H54 (cell line): ENCODE results near the gene MAMSTR.

Experiments used
- DNase-seq: peaks from one replicate; pipeline ENCODE4 v3.0.0; 2011; ENCODE audit warnings: low spot score, mixed read lengths; ENCODE audit not compliant: insufficient read length
- FAIRE-seq: peaks from 3 replicates; lab custom pipeline; 2011; peaks lifted over from hg19 to GRCh38; lab: Jason Lieb, UNC
- POLR2A ChIP-seq: IDR thresholded peaks from 2 replicates; pipeline ENCODE4 v1.6.1; 2011; ENCODE audit warnings: low read depth, mild to moderate bottlenecking, low read length

The MAMSTR gene

DNA sequence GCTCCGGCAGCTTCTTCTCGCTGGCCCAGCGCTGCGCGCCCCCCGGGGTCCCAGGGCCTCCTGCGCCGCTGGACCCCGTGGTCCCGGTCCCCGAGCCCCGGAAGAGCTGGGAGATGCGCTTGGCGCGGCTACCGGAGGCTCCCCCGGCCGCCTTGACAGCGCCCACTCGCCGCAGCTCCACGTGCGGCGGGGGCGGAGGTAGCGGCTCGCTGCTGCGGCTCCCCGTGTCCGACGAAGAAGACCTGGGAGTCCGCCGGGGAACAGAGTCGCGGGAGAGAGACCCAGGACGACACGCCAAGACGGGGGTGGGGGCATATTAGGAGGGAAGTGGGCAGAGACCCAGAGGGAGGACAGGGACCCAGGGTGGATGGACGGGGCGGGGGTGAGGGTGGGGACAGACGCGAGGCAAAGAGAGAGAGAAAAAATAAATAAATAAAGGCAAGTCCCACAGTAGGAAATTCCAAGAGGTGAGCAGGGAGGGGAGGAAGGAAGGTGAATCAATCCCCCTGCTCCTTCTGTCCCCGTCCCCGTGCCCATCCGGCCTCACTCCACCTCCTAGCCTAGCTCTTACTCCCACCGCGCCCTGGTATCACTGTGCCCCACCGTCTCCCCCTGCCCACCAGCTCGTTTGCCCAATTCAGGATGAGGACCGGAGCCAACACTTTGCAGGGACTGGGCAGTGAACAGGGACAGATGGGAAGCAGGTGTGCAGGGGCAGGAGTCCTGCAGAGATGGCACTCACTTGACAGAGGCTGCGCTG is 20.1 kb upstream of the MAMSTR start:
- TF ChIP-seq POLR2A, result no peak
- no peak for FAIRE-seq
- DNase-seq, result no peak

DNA sequence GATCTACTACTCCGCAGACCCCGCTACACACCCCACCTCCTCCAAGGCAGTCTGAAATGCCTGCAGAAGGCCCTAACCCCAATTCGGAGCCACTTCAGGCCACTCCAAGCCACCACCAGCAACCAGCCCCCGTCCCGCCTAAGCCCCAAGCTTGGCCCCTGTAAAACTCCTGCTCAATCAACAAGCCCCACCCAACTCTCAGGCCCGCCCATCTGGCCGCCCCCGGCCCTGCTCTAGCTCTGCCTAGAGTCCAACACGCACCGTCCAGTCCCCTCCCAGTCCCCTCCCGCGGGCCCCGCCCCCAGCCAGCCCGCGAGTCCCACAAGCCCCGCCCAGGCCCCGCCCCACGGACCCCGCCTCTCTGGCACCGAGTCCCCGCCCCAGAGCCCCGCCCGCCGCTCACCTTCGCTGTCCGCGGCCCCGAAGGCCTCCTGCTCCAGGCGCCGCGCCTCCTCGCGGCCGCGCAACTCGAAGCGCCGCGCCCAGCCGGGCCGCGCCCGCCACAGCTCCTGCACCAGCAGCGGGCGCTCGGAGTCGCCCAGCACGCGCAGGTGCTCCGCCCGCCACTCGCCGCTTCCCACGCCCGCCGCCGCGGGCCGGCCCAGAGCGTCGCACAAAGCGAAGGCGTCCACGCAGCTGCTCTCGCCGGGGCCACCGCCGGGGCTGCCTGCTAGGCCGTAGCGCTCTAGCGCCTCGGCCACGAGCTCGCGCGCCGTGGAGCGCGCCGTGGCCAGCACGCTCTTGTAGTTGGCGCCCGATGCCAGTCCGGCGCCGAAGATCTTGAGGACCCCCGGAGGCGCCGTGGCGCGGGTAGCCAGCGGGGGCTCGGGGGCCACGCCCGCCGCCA is 19.3 kb upstream of the MAMSTR start:
- peak; percentile 85 for DNase-seq
- no peak for TF ChIP-seq POLR2A
- FAIRE-seq, result no peak

DNA sequence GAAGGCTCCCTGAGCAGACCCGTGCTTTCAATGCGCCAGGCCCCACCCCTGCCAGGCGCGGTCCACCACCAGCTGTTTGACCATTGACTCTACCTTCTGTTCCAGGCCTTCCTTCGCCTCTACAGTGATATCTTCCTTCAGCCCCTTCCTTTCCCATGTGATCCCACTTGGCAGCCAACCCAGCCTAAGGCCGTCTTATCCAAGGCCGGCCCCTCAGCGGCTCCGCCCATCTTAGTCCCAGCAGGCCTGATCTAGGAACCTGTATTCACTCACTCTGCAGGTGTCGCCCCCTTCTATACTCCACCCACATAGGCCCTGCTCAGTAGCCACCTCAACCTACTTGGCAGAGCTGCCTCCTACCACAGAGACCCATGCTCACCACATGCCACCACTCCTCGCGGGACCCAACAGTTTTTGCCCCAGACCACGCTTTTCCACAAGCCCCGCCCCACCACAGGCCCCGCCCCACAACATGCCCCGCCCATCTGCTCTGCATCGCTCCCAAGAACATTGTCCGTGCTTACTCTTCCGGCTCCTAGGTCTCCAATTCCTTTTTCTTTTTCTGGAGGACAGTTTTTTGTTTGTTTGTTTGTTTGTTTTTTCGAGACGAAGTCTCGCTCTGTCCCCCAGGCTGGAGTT is 18.0 kb upstream of the MAMSTR start:
- DNase-seq, result no peak
- no peak for TF ChIP-seq POLR2A
- no peak for FAIRE-seq

DNA sequence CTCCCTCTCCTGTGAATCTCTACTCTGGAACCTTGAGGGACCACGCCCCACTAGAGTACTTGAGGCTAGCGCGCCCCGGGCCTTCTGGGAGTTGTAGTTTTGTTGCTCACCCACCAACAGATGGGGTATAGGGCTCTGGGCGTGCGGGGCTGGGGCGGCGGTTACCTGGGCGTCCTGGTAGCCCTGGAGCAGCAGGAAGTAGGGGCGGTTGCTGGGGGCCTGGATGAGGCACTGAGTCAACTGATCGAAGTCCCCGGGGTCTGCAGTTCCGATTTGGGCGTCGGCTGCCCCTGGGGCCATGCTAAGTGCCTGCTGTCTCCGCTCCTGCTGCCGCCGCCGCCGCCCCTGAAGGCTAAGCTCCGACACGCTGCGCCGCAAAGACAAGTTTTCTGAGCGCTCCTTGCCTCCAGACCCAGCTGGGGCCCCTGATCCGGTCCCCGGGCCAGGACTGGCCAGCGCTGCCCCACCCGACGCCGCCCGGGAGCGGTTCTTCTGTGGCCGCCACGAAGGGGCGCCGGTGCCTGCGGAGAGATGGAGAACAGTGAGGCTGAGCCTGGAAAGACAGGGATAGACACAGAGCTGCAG is 15.6 kb upstream of the MAMSTR start:
- DNase-seq, result no peak
- no peak for FAIRE-seq

DNA sequence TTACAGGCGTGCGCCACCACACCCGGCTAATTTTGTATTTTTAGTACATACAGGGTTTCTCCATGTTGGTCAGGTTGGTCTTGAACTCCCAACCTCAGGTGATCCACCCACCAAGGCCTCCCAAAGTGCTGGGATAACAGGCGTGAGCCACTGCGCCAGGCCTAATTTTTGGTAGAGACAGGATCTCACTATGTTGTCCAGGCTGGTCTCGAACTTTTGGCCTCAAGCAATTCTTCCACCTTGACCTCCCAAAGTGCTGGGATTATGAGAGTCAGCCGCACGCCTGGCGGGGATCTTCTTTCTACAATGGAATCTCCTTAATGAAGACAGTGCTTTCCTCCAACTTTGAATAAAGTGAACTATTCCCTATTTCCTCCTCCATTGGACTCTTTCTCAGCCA is 15.1 kb upstream of the MAMSTR start:
- no peak for TF ChIP-seq POLR2A
- no peak for DNase-seq
- no peak for FAIRE-seq

More for the DNA sequence above, 15.6 kb upstream of the MAMSTR start:
- TF ChIP-seq POLR2A, result no peak

DNA sequence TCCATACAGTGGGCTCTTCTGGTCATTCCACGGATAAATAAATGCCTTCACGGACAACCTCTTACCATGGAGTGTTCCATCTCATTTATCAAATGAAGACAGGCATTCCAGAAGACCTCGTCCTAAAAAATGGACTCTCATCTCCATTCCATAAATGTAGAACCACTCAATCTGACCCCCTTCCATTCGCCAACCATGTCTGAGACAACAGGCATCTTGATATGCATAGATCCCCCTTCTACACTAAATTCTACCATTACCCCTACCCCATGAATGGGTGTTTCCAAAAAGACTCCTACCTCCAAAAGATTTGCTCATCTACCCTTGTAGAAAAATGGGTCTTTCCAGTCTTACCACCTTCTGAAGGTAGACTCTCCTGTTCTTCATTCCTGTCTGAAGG is 11.9 kb upstream of the MAMSTR start:
- DNase-seq (no peak), FAIRE-seq (no peak)
- TF ChIP-seq POLR2A, result no peak

DNA sequence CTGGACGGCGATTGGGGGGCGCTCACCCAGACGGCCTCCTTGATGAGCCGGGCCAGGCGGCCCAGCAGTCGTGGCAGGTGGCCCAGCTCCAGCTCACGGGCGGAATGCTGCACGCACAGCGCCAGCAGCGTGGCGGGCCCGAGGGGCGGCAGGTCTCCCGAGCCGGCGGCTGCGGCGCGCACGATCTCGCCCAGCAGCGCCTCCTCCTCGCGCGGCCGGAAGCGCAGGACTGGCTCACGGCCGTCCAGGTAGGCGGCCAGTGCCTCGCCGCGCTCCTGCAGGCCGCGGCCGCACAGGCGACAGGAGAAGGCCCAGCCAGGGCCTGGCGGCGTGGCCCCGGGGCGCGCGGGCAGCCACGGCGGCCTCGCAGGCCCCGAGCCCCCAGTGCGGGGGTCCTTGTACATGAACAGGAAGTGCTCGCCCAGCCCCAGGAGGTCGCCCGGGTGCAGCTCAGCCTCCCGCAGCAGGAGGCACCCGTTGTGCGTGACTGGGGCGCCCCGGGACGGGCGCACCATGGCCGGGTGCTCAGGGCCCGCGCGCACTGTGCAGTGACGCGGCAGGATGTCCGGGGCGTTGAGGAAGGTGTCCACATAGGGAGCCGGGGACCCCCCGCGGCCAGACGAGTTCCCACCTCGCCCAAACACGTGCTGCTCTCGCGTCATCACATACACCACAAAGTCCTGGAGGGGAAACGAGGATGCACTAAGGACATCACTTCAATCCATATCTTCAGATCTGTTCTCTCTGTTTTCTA is 9.6 kb upstream of the MAMSTR start:
- TF ChIP-seq POLR2A, result no peak
- FAIRE-seq, result no peak
- DNase-seq, result no peak

DNA sequence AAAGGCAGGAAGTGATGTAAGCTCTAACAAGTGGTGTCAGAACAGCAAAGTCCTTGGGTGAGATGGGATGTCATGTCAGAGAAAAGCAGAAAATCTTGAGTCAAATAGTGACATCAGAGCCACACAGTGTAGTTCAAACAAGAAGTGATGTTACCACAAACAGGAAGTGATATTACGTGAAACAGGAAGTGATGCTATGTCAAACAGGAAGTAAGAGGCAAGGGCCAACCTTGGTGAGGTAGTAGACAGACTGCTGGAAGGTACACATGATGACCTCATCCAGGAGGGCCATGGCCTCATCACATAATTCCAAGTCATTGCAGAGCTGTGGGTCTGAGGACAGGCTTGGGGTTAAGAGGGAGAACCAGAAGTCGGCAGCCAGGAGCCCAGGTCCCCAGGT is 7.0 kb upstream of the MAMSTR start:
- no peak for TF ChIP-seq POLR2A
- DNase-seq (no peak), FAIRE-seq (no peak)

DNA sequence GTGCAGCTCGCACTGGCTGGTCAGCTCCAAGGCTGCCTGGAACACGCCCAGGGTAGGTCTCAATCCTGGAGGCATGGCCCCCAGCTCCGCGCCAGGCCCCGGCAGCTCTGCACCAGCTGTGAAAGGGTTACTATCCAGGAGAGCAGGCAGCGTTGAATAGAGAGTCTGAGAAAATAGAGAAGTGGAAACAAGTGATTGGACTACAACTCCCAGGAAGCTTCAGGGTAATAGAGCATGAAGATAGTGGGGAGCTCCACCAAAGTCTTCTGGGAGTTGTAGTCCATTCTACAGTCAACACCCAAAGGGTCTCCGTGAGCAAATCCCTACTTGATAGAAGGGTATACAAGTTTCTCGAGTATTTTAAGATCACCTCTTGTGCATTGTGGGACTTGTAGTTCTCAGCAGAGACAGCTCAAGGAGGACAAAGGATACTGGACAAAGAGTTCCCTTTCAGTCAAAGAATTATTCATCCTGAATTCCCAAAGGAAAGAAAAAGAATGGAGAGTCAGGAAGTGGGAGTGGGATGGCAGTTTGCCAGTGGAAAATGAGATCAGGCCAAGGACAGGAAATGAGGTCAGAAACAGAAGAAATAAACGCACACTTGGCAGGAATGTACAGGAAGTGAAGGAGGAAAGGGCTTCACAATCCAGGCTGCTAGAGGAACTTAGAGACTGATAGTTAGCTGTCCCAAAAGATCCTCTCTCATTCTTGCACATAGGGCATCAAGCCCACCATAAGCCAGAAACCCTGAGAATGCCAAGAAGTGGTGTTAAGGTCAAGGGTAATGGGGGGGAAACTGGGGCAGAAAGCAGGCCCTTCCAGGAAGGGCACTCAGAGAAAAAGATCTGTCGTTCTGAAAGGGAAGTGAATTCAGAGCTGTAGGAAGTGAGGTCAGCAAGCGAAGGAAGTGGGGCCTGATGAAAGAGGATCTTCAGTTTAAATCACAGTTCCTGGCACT is 5.5 kb upstream of the MAMSTR start:
- no peak for TF ChIP-seq POLR2A
- DNase-seq, result peak; percentile 75
- FAIRE-seq, result peak; percentile 27

DNA sequence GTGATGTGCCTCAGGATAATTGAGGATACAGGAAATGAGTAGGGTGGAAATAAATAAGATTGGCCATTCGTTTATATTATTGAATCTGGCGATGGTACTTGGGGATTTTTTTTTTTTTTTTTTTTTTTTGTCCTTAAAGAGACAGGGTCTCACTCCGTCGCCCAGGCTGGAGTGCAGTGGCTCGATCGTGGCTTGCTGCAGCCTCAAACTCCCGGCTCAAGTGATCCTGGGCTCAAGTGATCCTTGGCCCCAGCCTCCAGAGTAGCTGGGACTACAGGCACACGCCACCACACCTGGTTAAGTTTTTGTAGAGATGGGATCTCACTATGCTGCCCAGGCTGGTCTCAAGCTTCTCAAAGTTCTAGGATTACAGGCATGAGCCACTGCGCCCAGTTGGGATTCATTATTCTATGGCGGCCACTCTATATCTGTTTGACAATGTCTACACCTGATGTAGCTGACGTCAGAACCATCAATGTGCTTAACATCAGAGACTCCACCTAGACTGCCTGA is 2.7 kb upstream of the MAMSTR start:
- FAIRE-seq, result no peak
- TF ChIP-seq POLR2A, result no peak

DNA sequence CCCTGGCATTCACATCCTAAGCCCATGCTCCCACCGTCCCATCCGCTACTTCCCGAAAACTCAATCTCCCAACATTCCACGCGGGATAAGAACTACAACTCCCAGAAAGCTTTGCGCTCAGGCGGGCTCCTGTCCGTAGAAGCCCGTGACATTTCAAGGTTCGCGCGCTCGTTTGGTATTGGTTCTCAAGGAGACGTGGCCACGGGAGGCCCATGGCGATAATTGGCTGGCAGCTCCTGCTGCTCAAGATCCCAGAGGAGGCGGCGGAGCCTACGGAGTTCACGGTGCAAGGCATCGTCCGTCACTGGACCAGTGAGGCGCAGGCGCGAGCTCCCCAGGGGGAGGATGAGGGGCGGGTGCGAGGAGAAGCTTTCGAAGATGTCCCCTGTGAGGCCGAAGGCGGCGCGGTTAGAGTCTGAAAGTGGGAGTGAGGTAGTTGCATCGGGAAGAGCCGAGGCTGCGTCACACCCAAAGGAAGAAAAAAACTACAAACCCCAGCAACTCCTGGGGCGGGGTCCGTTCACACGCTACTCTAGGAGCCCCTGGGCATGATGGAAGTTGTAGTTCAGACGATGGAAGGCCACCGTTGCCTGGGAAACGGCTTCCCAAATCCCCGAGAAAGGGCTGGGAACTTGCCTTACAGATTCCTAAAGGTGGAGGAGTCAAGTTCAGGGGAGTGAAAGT is 1.2 kb upstream of the MAMSTR start:
- no peak for FAIRE-seq
- TF ChIP-seq POLR2A, result peak; percentile 10; the same call in 1 of the 2 replicates

More for the DNA sequence above, 2.7 kb upstream of the MAMSTR start:
- DNase-seq, result no peak

More for the DNA sequence above, 1.2 kb upstream of the MAMSTR start:
- peak; percentile 91 for DNase-seq
